Measurements from ENCODE around the gene TMEM9B. TPM values are rescaled to one million over a fixed set of nuclear protein-coding genes. Genes with fewer than 3 reads are reported as not detected.
"Not testable (repeated sequence)": the region's sequence is repeated elsewhere in the genome, so short reads cannot be mapped to it uniquely, and the experiment has no call there.

The TMEM9B gene
- polyA plus RNA-seq, 3 donors, result 54.4 to 61.4 (median 56.6) TPM

- no peak for DNase-seq (ENCODE audit: extremely low read depth in 1 of 11, low read depth in 9 of 11, low spot score in 4 of 11)
These were observed 21.6 kb downstream of the TMEM9B start, which contains the start of gene ASCL3 for GRCh38 chr11:8942518-8943066. ASCL3 (minus strand) TSS chr11:8943016; CDS start chr11:8938161, 4,855 bp downstream.

DNA sequence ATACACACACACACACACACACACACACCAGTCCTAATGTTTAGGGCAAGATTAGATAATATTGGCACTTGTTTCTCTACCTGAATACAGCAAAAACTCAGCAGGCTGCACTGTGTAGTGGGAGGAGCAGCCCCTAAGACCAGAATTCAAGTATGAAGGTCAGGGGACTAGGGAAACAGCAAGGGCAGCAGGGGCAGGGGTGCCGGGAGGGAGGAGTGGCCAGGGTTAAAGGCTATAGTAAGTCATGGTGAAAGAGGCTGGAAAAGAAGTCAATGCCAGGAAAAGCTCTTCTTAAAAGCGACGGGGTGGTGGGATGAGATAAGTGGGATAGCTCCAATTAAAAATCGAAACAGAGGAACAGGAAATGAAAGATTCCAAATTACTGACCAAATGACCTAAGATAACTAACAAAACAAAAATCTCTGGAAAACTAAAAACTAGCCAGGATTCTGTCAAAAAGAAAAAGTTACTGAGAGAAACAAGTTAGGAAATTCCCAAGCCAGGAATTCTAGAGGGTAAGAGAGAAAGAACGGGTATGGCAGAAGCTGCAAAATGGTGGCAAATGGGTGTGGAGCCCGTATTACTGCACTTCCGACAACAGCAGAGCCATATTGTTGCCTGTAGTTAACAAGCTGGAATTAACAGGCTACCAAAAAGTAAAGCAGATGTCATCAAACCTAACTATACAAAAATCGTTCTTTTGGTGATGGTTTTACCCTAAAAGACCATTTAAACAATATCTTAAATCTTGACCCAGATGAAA lies 22.7 kb downstream of the TMEM9B start:
- no peak for DNase-seq (ENCODE audit: extremely low read depth in 1 of 11, low read depth in 9 of 11, low spot score in 4 of 11)

GRCh38 chr11:8937659-8938058 lies 26.6 kb downstream of the TMEM9B start:
- DNase-seq (ENCODE audit: extremely low read depth in 1 of 11, low read depth in 9 of 11, low spot score in 4 of 11), result no peak

- DNase-seq (ENCODE audit: extremely low read depth in 1 of 11, low read depth in 9 of 11, low spot score in 4 of 11), result no peak
These were observed 27.1 kb downstream of the TMEM9B start for GRCh38 chr11:8937159-8937558.

GRCh38 chr11:8935789-8936188 lies 28.5 kb downstream of the TMEM9B start:
- DNase-seq (ENCODE audit: extremely low read depth in 1 of 11, low read depth in 9 of 11, low spot score in 4 of 11), result not testable (repeated sequence)

DNA sequence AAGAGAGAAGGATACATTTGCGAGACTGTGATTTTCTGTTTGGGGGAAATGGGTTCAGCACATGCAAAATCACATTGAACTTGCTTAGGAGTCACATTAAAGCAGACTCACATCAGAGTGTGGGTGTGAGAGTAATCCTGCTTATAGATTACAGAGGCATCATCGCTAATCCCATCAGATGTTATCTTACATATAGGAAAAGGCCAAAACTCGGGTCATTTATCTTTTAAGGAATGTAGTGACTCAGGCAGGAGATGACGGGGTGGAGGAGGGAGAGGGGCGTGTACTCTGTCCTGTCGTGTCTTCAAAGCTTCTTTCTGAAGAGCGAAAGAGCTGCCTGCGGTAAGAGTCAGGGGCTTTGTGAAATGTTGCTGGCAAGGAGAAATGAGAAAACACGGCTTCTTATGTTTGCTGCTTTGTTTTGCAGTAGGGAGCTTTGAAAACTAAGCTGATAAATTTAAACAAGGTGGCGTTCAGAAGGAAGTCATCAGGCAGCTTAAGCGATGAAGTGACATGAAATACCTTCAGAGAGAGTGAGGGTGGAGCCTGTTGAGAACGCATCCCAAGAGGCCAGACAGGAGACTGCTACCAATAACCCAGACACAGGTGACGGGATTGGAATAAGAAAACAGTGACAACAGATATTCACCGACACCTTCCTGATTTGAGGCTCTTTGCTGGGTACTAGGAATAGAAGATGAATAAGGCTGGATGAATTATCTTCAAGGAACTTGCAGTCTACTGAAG lies 29.3 kb downstream of the TMEM9B start:
- DNase-seq (ENCODE audit: extremely low read depth in 1 of 11, low read depth in 9 of 11, low spot score in 4 of 11), result no peak

- no peak for DNase-seq (ENCODE audit: extremely low read depth in 1 of 11, low read depth in 9 of 11, low spot score in 4 of 11)
These were observed 30.3 kb downstream of the TMEM9B start for GRCh38 chr11:8933931-8934330.

DNA sequence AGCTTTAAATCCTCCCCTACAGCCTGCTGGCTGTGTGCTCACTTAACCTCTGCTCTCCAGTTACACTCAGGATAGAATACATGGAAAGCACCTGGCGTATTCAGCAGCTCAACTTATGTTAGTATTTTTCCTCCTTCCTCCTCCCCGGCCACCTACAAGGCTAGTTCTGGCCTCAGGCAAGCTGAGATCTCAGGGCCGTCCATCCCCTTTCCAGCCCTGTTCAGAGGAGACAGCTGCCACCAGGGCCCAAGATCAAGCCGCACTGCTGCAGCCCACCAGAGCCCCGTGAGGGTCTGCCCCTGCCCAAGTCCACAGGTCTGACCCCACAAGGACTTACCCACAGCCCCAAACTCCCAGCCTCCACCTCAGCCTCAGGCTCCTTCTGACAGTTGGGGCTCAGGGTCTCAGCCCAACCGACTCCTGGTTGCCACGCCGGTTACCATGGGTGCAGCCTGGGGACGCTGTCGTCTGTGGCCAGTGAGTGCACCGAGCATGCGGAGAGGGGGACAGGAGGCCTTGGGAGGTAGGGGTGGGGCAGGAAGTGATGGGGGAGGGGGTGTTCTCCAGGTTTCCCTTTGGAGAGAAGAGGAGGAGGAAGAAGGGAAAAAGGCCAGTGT lies 31.6 kb downstream of the TMEM9B start, which contains the start of gene C11orf16:
Gene C11orf16, minus strand, starts transcription at position 384 of the 617 bp plus-strand sequence. CDS start 639 bp downstream, outside the sequence.
- DNase-seq (ENCODE audit: extremely low read depth in 1 of 11, low read depth in 9 of 11, low spot score in 4 of 11), result no peak

GRCh38 chr11:8930456-8931175 lies 33.6 kb downstream of the TMEM9B start:
- DNase-seq (ENCODE audit: extremely low read depth in 1 of 11, low read depth in 9 of 11, low spot score in 4 of 11), result no peak

DNA sequence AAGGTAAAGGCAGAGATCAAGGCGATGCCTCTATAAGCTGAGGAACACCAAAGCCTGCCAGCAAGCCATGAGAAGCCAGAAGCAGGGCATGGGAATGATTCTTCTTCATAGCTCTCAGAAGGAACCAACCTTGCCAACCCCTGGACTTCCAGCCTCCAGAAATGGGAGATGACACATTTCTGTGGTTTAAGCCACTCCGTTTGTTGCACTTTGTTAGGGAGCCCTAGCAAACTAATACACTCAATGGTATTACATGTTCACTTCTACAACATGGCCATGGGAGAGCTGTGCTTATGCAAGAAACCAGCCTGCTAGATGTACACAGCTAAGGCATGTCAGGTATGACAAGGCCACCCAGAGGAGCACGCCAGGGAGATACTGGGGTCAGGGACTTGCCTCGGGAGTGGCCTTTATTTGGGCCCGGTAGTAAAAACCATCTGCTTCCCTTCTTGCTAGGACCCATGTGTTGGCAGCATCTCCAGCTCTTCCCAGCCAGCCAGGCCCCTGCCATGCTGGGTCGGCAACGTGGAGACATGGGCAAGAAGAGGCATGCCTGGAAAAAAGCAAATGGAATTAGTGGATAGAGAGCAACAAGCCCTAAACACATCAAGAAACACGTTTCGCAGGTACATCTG lies 35.1 kb downstream of the TMEM9B start:
- DNase-seq (ENCODE audit: extremely low read depth in 1 of 11, low read depth in 9 of 11, low spot score in 4 of 11), result no peak

DNA sequence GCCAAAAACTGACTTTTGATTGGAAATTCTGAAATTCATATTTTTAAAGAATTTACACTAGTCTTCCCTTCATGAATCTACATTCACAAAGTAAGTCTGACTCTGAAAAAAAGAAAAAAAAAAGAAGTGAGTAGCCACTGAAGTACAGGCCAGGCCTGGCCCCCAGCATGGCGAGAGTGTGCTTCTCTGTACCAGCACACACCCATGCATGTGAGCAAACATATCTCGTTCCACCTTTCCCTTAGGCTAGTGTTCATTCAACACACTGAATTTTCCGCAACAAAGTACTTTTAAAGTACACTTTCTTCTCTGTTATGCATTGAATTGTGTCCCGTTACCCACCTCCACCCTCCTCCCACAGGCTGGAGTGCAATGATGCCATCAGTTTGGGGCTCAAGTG lies 36.0 kb downstream of the TMEM9B start:
- no peak for DNase-seq (ENCODE audit: extremely low read depth in 1 of 11, low read depth in 9 of 11, low spot score in 4 of 11)

DNA sequence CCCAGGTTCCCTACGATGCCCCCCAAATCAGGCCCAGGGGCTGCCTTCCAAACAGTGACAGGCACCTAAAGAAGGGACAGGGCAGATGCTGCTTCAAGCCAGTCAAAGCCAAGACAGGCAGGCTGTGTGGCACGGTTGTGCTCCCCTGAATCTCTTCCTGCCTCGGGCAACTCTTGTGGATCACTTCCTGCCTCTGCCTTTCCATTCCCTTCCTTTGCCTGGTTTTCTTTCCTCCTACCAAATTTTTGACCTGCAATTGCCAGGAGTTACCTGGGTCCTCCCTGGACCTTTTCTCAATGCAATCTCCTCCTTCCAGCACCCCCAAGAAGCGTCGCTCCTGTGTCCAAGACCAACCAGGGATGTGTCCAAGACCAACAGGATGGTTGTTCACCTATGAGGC lies 37.0 kb downstream of the TMEM9B start:
- DNase-seq (ENCODE audit: extremely low read depth in 1 of 11, low read depth in 9 of 11, low spot score in 4 of 11), result no peak

DNA sequence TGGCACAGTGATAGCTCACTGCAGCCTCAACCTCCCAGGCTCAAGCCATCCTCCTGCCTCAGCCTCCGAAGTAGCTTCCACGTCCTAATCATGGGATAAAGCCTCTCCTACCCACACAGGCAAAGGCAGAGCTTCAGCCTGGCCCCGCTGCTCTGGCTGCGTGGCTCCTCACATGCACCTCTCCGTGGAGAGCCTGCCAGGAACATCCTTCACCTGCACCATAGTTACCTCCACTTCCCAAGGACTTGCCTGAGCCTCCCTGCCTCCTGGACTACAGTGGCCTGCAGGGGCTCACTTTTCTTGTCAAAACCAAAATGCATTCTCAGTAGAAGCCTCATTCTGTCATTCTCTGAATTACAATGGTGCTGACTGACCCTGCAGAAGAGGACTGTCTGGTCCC lies 38.0 kb downstream of the TMEM9B start:
- no peak for DNase-seq (ENCODE audit: extremely low read depth in 1 of 11, low read depth in 9 of 11, low spot score in 4 of 11)

GRCh38 chr11:8925711-8926110 lies 38.5 kb downstream of the TMEM9B start:
- no peak for DNase-seq (ENCODE audit: extremely low read depth in 1 of 11, low read depth in 9 of 11, low spot score in 4 of 11)

- DNase-seq (ENCODE audit: extremely low read depth in 1 of 11, low read depth in 9 of 11, low spot score in 4 of 11), result no peak
These were observed 41.6 kb downstream of the TMEM9B start for GRCh38 chr11:8922691-8923090.

DNA sequence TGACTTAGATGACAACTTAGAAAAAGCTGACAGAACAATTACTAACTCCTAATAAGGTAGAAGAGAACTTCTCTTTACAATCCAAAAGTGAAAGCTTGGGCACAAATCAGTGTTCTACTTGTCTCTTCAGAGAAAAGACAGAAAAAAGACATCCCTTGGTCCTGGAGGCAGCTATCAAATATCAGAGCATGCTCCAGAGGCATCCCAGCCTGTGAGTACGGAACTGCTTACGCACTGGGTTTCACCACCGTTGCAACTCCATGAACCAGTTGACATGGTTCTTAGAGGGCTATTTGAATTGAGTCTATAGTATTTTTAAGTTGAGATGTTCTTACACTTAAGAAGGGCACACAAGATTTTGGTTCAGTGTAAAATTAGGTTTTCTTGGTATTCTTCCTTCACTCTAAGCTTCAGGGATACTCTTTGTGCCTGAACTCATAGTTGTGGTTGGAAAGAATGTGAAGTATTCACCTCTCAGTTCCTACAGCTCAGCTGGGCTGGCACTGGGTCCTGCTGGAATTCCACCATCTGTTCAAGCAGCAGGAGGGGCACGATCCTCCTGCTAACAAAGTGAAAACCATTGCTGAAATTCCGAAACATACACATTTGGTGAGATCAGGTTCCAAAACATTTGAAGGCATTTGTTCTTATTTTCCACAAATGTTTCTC lies 47.0 kb downstream of the TMEM9B start:
- DNase-seq (ENCODE audit: extremely low read depth in 1 of 11, low read depth in 9 of 11, low spot score in 4 of 11), result no peak

- no peak for DNase-seq (ENCODE audit: extremely low read depth in 1 of 11, low read depth in 9 of 11, low spot score in 4 of 11)
These were observed 49.6 kb downstream of the TMEM9B start for GRCh38 chr11:8914661-8915018.

Data from renal cortex interstitium (tissue), 11 donors.